ENCODE results near the gene MAP4. TPM values are rescaled to one million over a fixed set of nuclear protein-coding genes. Genes with fewer than 3 reads are reported as not detected.
A peak's percentile ranks its signal among the peaks of the same experiment; 100 is the strongest.

The MAP4 gene
- total and polyA plus RNA-seq, 7 donors, result 85.5 to 1,424 (median 819) TPM

DNA sequence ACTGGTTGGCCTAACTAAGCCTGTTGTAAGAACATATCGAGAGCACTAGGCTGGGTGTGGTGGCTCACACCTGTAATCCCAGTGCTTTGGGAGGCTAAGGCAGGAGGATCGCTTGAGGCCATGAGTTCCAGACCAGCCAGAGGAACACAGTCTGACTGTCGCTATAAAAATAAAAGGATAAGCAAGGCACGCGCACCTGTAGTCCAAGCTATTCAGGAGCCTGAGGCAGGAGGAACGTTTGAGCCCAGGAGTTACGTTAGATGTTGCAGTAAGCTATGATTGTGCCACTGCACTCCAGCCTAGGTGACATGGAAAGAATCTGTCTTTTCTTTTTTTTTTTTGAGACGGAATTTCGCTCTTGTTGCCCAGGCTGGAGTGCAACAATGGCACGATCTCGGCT, 24.9 kb downstream of the MAP4 start:
- no peak for DNase-seq
- Histone ChIP-seq H3K27me3 (ENCODE audit: insufficient read depth in 3 of 3, low read length in 2 of 3) (no peaks in the 10 kb centered on the region), H3K4me1 (peaks cover 35% of the 10 kb centered on the region), H3K27ac (no peak overlapping the region), H3K4me3 (no peak overlapping the region), H3K9me3 (no peaks in the 10 kb centered on the region), H3K36me3 (ENCODE audit: insufficient read depth in 1 of 2, low read depth in 1 of 2) (peaks cover 2 to 69% of the 10 kb centered on the region in 2 donors)
- WGBS, 3 donors, result 89 to 91% (median 89%) methylated on average over 11 of the region's 11 CpGs
- no peak for ATAC-seq
- intact Hi-C loops (cut with DNase I), result loop anchor here (5.0 kb wide), 3 partner anchors 149 to 161 kb away; no protein-coding TSS in a partner anchor
- TF ChIP-seq, protein P1, sequence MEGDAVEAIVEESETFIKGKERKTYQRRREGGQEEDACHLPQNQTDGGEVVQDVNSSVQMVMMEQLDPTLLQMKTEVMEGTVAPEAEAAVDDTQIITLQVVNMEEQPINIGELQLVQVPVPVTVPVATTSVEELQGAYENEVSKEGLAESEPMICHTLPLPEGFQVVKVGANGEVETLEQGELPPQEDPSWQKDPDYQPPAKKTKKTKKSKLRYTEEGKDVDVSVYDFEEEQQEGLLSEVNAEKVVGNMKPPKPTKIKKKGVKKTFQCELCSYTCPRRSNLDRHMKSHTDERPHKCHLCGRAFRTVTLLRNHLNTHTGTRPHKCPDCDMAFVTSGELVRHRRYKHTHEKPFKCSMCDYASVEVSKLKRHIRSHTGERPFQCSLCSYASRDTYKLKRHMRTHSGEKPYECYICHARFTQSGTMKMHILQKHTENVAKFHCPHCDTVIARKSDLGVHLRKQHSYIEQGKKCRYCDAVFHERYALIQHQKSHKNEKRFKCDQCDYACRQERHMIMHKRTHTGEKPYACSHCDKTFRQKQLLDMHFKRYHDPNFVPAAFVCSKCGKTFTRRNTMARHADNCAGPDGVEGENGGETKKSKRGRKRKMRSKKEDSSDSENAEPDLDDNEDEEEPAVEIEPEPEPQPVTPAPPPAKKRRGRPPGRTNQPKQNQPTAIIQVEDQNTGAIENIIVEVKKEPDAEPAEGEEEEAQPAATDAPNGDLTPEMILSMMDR (IDR thresholded peaks at IDR 0.05), result no peak

DNA sequence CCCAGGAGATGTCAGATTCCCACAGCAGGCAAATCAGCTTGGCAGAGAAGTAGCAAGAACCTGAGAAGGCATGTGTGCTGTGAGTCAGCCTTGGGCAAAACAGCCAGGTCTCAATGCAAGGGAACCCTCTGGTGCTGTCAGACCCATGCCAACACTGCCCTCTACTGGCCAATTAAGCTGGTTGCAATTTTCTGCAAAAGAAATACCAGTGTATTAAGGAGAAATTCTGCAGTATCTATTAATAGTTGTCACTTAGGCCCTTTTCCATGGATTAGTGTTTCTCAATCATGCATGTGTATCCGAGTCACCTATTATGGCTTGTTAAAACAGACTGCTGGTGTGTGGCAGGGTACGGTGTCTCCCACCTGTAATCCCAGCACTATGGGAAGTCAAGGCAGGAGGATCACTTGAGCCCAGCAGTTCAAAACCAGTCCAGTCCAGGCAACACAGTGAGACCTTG, 26.2 kb downstream of the MAP4 start:
- ATAC-seq, result peak; percentile 97 to 99 (median 98)
- TF ChIP-seq, protein P1 (IDR thresholded peaks at IDR 0.05), result peak; percentile 90
- intact Hi-C loops (cut with DNase I), result loop anchor here (5.0 to 10.0 kb wide), 4 partner anchors 148 to 165 kb away; no protein-coding TSS in a partner anchor
- WGBS, 3 donors, result 11 to 20% (median 20%) methylated on average over 2 of the region's 2 CpGs
- Histone ChIP-seq H3K4me3 (no peak overlapping the region), H3K4me1 (peaks cover 44% of the 10 kb centered on the region), H3K9me3 (no peaks in the 10 kb centered on the region), H3K36me3 (ENCODE audit: insufficient read depth in 1 of 2, low read depth in 1 of 2) (peaks cover 2 to 62% of the 10 kb centered on the region in 2 donors), H3K27ac (peak overlapping the region; percentile 72), H3K27me3 (ENCODE audit: insufficient read depth in 3 of 3, low read length in 2 of 3) (no peaks in the 10 kb centered on the region)
- DNase-seq, result peak; percentile 78 to 88

- ATAC-seq (no peak), DNase-seq (no peak)
- intact Hi-C loops (cut with DNase I), result loop anchor here in 1 of 2 donors (10.0 kb wide), 1 partner anchor 169 kb away; no protein-coding TSS in a partner anchor
- Histone ChIP-seq H3K4me3 (no peak overlapping the region), H3K27ac (no peak overlapping the region), H3K27me3 (ENCODE audit: insufficient read depth in 3 of 3, low read length in 2 of 3) (no peaks in the 10 kb centered on the region), H3K9me3 (no peaks in the 10 kb centered on the region), H3K4me1 (peaks cover 63% of the 10 kb centered on the region), H3K36me3 (ENCODE audit: insufficient read depth in 1 of 2, low read depth in 1 of 2) (peaks cover 1 to 22% of the 10 kb centered on the region in 2 donors)
- 34 to 63% (median 46%) methylated on average over 1 of the region's 1 CpG for WGBS, 3 donors
- TF ChIP-seq, protein P1 (IDR thresholded peaks at IDR 0.05), result no peak
These were observed 30.8 kb downstream of the MAP4 start for GRCh38 chr3:47985381-47985780.

DNA sequence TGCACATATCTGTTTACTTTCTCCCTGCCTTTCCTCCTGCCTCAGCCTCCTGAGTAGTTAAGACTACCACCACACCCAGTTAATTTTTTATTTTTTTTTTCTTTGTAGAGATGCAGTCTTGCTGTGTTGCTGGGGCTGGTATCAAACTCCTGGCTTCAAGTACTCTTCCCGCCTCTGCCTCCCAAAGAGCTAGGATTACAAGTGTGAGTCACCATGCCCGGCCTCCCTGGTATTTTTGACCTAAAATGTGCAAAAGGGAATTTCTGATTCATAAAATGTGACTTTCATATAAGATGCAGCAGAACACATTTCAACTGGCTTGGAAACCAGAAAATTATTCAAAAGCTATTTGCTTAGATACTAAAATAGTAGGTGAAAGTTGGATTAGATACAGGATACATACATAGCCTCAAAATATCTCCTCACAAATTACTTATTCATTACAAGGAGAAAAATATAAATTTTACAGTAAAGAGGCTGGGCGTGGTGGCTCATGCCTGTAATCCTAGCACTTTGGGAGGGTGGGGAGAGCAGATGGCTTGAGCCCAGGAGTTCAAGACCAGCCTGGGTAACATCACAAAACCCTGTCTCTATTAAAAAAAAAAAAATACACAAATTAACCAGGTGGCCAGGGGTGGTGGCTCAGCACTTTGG, 32.0 kb downstream of the MAP4 start:
- peak in 2 of 4 donors; percentile 26 to 29 for ATAC-seq
- H3K27ac ChIP-seq, result no peak overlapping the region
- intact Hi-C loops (cut with DNase I), result loop anchor here in 1 of 2 donors (10.0 kb wide), 1 partner anchor 171 kb away; no protein-coding TSS in a partner anchor

More for the DNA sequence above, 32.0 kb downstream of the MAP4 start:
- H3K27me3 ChIP-seq (ENCODE audit: insufficient read depth in 3 of 3, low read length in 2 of 3), result no peaks in the 10 kb centered on the region
- H3K9me3 ChIP-seq, result no peaks in the 10 kb centered on the region
- peaks cover 52% of the 10 kb centered on the region for H3K4me1 ChIP-seq
- H3K36me3 ChIP-seq (ENCODE audit: insufficient read depth in 1 of 2, low read depth in 1 of 2), result peaks cover 0 to 22% of the 10 kb centered on the region in 2 donors
- 61 to 84% (median 67%) methylated on average over 3 of the region's 3 CpGs for WGBS, 3 donors
- TF ChIP-seq, protein P1 (IDR thresholded peaks at IDR 0.05), result no peak
- no peak for DNase-seq
- H3K4me3 ChIP-seq, result no peak overlapping the region
